Gastroesophageal sphincter (tissue), 3 donors: ENCODE results near the gene SCRT2.

ENCODE experiments used
- EP300 ChIP-seq: sonication (generic); formaldehyde crosslinking; IDR thresholded peaks from one replicate; pipeline ENCODE4 v1.6.1; 2017; ENCODE audit warnings: antibody characterized with exemption, mild to moderate bottlenecking
- POLR2A ChIP-seq, 2 donors: fragments of 450-650 bp; IDR thresholded peaks; one replicate each; pipeline ENCODE4 v1.6.1; 2017; ENCODE audit warnings: antibody characterized with exemption in 2 of 2, mild to moderate bottlenecking in 2 of 2, moderate library complexity in 1 of 2
- POLR2AphosphoS5 ChIP-seq: sonication (generic); formaldehyde crosslinking; IDR thresholded peaks from one replicate; pipeline ENCODE4 v1.6.1; 2017; ENCODE audit warnings: antibody characterized with exemption
- TF ChIP-seq, protein P1 (sequence below), 4 experiments: fragments of 200-600 bp in 2 of 4; fragments of 450-650 bp in 2 of 4; sonication (generic) in 1 of 4; IDR thresholded peaks; one replicate each; pipeline ENCODE4 v1.5.1; 2017 to 2019; ENCODE audit warnings: antibody characterized with exemption in 4 of 4, mild to moderate bottlenecking in 2 of 4, moderate library complexity in 2 of 4

DNA sequence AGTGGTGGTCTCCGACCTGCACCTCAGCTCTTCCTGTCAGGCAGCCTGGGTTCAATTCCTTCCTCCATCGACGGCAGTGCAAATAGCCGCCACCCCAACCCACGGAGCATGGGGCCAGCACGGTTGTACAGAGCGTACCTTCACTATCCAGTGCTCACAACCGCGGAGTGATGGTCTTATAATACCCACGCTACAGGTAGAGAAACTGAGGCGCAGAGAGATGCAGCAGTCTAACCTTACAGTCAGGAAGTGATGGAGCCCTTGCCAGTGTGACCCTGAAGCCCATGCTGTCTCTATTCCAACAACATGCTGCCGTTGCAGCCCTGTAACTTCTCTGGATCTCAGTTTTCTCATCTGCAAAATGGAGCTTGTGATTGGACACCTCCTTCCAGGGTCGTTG is 11.0 kb downstream of the SCRT2 start:
- TF ChIP-seq, protein P1, sequence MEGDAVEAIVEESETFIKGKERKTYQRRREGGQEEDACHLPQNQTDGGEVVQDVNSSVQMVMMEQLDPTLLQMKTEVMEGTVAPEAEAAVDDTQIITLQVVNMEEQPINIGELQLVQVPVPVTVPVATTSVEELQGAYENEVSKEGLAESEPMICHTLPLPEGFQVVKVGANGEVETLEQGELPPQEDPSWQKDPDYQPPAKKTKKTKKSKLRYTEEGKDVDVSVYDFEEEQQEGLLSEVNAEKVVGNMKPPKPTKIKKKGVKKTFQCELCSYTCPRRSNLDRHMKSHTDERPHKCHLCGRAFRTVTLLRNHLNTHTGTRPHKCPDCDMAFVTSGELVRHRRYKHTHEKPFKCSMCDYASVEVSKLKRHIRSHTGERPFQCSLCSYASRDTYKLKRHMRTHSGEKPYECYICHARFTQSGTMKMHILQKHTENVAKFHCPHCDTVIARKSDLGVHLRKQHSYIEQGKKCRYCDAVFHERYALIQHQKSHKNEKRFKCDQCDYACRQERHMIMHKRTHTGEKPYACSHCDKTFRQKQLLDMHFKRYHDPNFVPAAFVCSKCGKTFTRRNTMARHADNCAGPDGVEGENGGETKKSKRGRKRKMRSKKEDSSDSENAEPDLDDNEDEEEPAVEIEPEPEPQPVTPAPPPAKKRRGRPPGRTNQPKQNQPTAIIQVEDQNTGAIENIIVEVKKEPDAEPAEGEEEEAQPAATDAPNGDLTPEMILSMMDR (IDR thresholded peaks at IDR 0.05) = no peak
- TF ChIP-seq POLR2A (IDR thresholded peaks at IDR 0.05) (no peak), EP300 (no peak), POLR2AphosphoS5 (no peak)
